MCF 10A (cell line): ENCODE measurements around the gene RANGRF. TPM values are rescaled to one million over a fixed set of nuclear protein-coding genes. Genes with fewer than 3 reads are reported as not detected.

Source experiments
- BruUV-seq: library from RNA; stranded (reverse); fragments of 400-500 nt; replicated peaks from 2 replicates; lab custom pipeline; 2021; lab: Mats Ljungman, UMichigan
- CTCF ChIA-PET: fragments of 300-600 bp; sonication (Branson Sonifier 250); formaldehyde crosslinking; extraction: SDS; loops from one replicate; lab custom pipeline; 2021; ENCODE audit warnings: antibody characterized with exemption, inconsistent platforms; lab: Yijun Ruan, JAX
- POLR2A ChIA-PET: fragments of 300-600, 350-650 bp; sonication (Branson Sonifier 250); formaldehyde crosslinking; extraction: SDS; loops from one replicate; lab custom pipeline; 2020; ENCODE audit warnings: antibody characterized with exemption, inconsistent platforms; lab: Yijun Ruan, JAX
- DNase-seq: peaks from one replicate; pipeline ENCODE4 v3.0.0-alpha.2; 2018; ENCODE audit not compliant: unreplicated experiment
- H3K27ac Mint-ChIP-seq: one replicate; pipeline ENCODE4 v1.8.0; 2022; ENCODE audit warnings: mild to moderate bottlenecking, low read depth, mixed read lengths; ENCODE audit not compliant: unreplicated experiment
- H3K27me3 Mint-ChIP-seq: one replicate; pipeline ENCODE4 v1.8.0; 2022; ENCODE audit warnings: mixed read lengths; ENCODE audit not compliant: insufficient read depth, unreplicated experiment
- H3K36me3 Mint-ChIP-seq: one replicate; pipeline ENCODE4 v1.8.0; 2022; ENCODE audit warnings: mild to moderate bottlenecking, moderate library complexity, mixed read lengths; ENCODE audit not compliant: insufficient read depth, unreplicated experiment
- H3K4me1 Mint-ChIP-seq: one replicate; pipeline ENCODE4 v1.8.0; 2022; ENCODE audit warnings: mixed read lengths; ENCODE audit not compliant: insufficient read depth, unreplicated experiment
- H3K4me3 Mint-ChIP-seq: one replicate; pipeline ENCODE4 v1.8.0; 2022; ENCODE audit warnings: mild to moderate bottlenecking, moderate library complexity, mixed read lengths; ENCODE audit not compliant: unreplicated experiment
- H3K9me3 Mint-ChIP-seq: one replicate; pipeline ENCODE4 v1.8.0; 2022; ENCODE audit warnings: mixed read lengths; ENCODE audit not compliant: unreplicated experiment
- intact Hi-C: fragments of 100-400 bp; cut with micrococcal nuclease; formaldehyde crosslinking; loops from 2 replicates; pipeline ENCODE4 v1.14.1; 2022
- total RNA-seq: library from RNA; stranded (reverse); gene quantifications from 2 replicates; pipeline ENCODE4 v1.2.3, GENCODE V29; 2022
- TF ChIP-seq, protein P1 (sequence below): fragments of 200-600 bp; IDR thresholded peaks from one replicate; pipeline ENCODE4 v1.8.0; 2022; ENCODE audit warnings: antibody characterized with exemption, mild to moderate bottlenecking; ENCODE audit not compliant: unreplicated experiment

Gene RANGRF
- total RNA-seq, 1 experiment from 2014 or later: 38.6 TPM

DNA sequence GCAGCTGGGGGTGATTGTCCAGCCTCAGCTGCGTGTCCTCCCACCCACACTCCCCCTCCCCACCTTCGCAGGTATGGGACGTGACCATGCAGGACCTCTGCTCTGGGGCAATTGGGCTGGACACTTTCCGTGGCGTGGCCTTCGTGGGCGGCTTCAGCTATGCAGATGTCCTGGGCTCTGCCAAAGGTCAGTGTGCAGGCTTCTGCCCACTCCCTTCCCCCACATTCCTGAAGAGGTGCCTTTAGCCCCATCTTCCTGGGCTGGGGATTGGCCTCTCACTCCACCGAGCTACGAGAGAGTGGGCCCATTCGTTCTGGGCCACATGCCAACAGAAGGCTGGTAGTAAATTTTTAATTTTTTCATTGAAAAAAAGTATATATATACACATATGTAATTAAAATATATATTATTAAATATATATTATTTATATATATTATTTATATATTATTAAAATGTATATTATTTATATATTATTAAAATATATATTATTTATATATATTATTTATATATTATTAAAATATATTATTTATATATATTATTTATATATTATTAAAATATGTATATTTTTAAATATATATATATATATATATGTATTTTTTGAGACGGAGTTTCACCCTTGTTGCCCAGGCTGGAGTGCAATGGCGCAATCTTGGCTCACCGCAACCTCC lies 20.9 kb upstream of the RANGRF start:
- POLR2A ChIA-PET: no interaction called here
- Mint-ChIP-seq H3K4me3 (no peak overlapping the region), H3K36me3 (peaks cover 47% of the 10 kb centered on the region), H3K27me3 (no peaks in the 10 kb centered on the region), H3K4me1 (no peaks in the 10 kb centered on the region), H3K9me3 (no peaks in the 10 kb centered on the region), H3K27ac (no peak overlapping the region)
- TF ChIP-seq, protein P1, sequence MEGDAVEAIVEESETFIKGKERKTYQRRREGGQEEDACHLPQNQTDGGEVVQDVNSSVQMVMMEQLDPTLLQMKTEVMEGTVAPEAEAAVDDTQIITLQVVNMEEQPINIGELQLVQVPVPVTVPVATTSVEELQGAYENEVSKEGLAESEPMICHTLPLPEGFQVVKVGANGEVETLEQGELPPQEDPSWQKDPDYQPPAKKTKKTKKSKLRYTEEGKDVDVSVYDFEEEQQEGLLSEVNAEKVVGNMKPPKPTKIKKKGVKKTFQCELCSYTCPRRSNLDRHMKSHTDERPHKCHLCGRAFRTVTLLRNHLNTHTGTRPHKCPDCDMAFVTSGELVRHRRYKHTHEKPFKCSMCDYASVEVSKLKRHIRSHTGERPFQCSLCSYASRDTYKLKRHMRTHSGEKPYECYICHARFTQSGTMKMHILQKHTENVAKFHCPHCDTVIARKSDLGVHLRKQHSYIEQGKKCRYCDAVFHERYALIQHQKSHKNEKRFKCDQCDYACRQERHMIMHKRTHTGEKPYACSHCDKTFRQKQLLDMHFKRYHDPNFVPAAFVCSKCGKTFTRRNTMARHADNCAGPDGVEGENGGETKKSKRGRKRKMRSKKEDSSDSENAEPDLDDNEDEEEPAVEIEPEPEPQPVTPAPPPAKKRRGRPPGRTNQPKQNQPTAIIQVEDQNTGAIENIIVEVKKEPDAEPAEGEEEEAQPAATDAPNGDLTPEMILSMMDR: no peak
- intact Hi-C loops: no loop called here
- CTCF ChIA-PET: no interaction called here
- DNase-seq: no peak
- no TSS peak for BruUV-seq

DNA sequence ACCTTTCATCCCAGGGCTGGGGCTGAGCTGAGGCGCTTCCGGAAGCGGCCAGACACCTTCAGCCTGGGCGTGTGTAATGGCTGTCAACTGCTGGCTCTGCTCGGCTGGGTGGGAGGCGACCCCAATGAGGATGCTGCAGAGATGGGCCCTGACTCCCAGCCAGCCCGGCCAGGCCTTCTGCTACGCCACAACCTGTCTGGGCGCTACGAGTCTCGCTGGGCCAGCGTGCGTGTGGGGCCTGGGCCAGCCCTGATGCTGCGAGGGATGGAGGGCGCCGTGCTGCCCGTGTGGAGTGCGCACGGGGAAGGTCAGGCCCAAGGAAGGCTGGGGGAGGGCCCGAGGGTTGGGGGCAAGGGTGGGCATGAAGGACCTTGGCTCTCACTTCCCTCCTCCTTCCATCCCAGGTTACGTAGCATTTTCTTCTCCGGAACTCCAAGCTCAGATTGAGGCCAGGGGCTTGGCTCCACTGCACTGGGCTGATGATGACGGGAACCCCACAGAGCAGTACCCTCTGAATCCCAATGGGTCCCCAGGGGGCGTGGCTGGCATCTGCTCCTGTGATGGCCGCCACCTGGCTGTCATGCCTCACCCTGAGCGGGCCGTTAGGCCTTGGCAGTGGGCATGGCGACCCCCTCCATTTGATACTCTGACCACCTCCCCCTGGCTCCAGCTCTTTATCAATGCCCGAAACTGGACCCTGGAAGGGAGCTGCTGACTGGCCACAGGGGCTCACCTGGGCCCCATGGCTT lies 19.7 kb upstream of the RANGRF start:
- H3K27me3 Mint-ChIP-seq: no peaks in the 10 kb centered on the region
- CTCF ChIA-PET: interaction anchor here (0.9 kb wide), 1 partner anchor 10 kb away, joined by 5 read pairs; no protein-coding TSS in a partner anchor

DNA sequence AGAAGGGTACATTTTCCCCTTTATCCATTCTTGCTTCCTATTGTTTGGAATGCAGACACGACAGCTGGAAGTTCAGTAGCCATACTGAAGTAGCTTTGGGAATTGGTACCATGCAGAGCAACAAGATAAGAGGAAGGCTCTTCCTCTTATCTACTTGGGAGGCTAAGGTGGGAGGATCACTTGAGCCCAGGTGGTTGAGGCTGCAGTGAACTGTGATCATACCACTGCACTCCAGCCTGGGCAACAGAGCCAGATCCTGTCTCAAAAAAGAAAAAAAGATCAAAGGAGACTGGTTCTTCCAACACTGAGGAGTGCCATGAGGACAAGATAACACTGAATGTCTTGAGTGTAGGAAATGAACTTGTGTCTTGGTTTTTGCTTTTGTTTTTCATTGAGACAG lies 16.0 kb upstream of the RANGRF start:
- Mint-ChIP-seq H3K4me3 (no peak overlapping the region), H3K9me3 (no peaks in the 10 kb centered on the region), H3K27me3 (no peaks in the 10 kb centered on the region), H3K4me1 (no peaks in the 10 kb centered on the region), H3K36me3 (peaks cover 12% of the 10 kb centered on the region), H3K27ac (no peak overlapping the region)
- intact Hi-C loops: no loop called here
- POLR2A ChIA-PET: interaction anchor here (1.0 kb wide), 1 partner anchor 16 kb away, joined by 7 read pairs; the partner anchor contains the start of gene RANGRF
- CTCF ChIA-PET: no interaction called here
- BruUV-seq: no TSS peak
- TF ChIP-seq, protein P1: no peak
- DNase-seq: no peak

More for the DNA sequence above, 19.7 kb upstream of the RANGRF start:
- Mint-ChIP-seq H3K9me3 (no peaks in the 10 kb centered on the region), H3K27ac (no peak overlapping the region), H3K4me3 (no peak overlapping the region), H3K4me1 (no peaks in the 10 kb centered on the region), H3K36me3 (peaks cover 36% of the 10 kb centered on the region)
- TF ChIP-seq, protein P1: no peak
- intact Hi-C loops: no loop called here
- POLR2A ChIA-PET: interaction anchor here (0.6 kb wide), 1 partner anchor 774 kb away, joined by 3 read pairs; no protein-coding TSS in a partner anchor
- no TSS peak for BruUV-seq
- no peak for DNase-seq

- Mint-ChIP-seq H3K27me3 (no peaks in the 10 kb centered on the region), H3K9me3 (no peaks in the 10 kb centered on the region), H3K27ac (no peak overlapping the region), H3K36me3 (peaks cover 11% of the 10 kb centered on the region), H3K4me1 (no peaks in the 10 kb centered on the region), H3K4me3 (no peak overlapping the region)
- BruUV-seq: no TSS peak
- intact Hi-C loops: no loop called here
- TF ChIP-seq, protein P1: no peak
- POLR2A ChIA-PET: interaction anchor here (3.1 kb wide), 1 partner anchor 15 kb away, joined by 8 read pairs; the partner anchor contains the start of gene RANGRF
- CTCF ChIA-PET: interaction anchor here (0.6 kb wide), 1 partner anchor 27 kb away, joined by 3 read pairs; no protein-coding TSS in a partner anchor
- no peak for DNase-seq
These were observed 14.5 kb upstream of the RANGRF start for GRCh38 chr17:8273884-8274444.
